OCI-M1 (cell line): ENCODE measurements around the gene TCF20.

ENCODE experiments used
- DNase-seq: peaks from one replicate; lab custom pipeline; 2025; lab: John Stamatoyannopoulos, UW

The TCF20 gene

GRCh38 chr22:42300259-42301076 lies 30.0 kb upstream of the TCF20 start:
- DNase-seq, result peak; percentile 77

DNA sequence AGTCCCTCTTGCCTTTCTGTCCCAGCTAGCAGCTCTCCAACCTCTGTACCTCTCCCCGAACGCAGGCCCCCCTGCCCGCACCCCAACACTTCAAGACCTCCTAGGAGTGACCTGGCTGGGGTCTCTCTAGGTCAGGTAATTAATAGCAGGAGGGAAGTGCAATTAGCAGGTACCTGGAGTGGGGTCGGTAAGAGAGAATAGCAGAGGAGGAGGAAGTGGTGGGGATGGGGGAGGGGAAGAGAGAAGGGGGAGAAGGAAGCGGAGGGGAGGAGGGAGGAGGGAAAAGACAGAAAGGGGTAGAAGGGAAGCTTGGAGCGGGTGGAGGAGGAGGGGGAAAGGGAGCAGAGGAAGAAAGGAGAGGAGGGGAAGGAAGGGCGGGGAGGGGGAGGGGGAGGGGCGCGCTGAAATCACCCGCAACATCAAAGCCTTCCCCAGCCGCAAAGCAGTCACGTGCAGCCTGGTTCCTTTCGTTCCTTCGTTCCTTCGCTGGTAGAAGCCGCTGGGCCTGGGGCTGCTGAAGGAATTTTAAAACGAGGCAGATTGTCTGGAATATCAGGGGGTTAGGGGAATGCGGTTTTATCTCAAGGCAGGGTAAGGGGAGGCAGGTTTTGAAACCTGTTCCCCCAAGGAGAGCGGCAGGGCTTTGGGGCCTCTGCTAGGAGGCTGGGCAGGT lies 29.3 kb upstream of the TCF20 start:
- peak; percentile 90 for DNase-seq

DNA sequence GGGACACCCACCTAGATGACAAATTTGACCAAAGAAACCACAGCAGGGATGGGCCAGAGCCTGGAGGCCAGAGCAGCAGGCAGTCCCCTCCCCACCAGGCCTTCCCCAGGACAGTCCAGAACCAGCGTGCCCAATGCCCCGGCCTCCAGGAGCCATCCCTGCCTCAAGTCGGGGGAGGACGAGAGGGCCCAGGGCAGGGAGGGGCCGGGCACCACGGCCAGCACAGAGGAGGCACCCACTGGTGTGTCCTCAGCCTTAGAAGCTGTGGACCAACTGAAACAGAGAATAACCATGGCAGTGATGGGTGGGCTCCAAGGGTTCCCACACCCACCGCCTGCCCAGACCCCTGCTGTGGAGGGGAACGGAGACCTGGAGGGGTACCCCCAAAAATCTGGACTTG lies 28.3 kb upstream of the TCF20 start:
- DNase-seq, result no peak

- DNase-seq, result no peak
These were observed 27.3 kb upstream of the TCF20 start for GRCh38 chr22:42297778-42298177.

- DNase-seq, result no peak
These were observed 26.4 kb upstream of the TCF20 start for GRCh38 chr22:42296883-42297282.

DNA sequence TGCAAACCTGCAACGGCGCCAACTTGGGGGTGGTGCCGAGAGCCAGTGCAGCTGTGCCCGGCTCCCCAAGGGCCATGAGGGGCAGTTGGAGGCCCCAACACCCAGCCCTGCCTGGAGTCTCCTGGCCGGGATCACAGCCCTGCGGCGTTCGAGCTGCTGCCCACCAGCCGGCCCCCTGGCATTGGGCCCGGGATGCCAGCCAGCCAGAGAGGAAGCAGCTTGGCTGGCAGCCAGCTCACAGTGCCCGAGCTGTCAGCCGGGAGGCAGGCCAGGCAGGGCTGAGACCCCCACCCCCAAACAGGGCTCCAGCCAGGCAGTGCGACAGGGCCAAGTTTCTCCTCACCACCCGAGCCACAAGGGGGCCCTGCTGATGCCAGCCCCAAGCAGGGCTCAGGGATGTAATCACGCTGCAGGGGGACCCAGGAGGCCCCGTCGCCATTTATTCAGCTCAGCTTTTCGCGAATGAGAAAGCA lies 26.0 kb upstream of the TCF20 start:
- DNase-seq, result no peak

GRCh38 chr22:42294034-42294985 lies 23.9 kb upstream of the TCF20 start:
- DNase-seq, result peak; percentile 43

DNA sequence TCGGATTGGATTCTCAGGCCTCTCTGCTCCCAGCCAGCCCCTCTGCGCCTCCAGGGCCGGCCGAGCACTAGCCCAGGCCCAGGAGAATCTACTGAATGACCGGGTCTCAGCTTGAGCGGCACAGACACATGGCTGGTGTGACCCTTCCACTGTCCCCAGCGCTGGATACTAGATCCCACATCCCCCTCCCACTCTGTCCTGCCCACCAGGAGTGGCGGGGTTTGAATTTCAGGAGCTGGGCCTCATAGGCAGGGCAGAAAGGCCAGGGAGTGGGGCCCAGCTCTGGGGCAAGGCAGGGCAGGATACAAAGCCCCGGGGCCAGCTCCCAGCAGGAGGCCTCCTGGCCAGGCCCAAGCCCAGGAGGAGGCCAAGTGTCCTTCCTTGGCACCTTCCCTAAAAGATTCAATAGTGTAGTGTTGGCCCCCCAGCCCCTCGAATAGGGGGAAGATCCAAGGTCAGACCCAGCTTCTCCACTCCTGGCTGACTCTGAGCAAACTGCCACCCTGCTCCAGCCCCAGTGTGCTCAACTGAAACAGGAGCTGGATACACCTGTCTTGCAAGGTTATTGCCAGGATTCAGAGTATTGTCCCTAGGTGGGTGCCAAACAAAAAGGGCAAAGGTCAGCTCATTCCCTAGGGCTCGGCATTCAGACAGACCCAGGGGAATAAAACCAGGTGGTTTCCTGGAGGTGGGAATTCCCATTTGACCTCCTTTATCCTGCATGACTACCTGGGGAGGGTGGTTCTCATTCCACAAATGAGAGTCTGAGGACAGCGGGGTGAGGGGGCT lies 22.5 kb upstream of the TCF20 start:
- DNase-seq, result no peak

DNA sequence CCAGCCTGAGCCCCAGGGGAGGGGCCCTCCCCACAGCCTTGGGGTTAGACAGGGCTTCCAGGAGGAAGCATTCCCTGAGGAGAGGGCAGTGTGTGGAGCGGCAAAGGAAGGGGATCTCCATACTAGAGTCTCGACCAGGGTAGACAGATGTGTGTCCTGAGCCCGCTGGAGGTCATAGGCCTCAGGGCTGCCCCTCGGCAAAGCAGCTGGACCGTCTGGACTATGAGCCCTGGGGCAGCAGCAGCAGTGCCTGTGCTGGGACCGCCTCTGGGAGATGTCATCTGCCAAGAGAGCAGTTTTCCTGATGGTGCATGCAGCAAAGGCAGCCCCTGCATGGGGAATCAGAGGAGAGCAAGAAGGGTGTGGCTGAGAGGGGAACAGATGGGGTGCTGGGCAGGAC lies 20.8 kb upstream of the TCF20 start:
- DNase-seq, result no peak

- DNase-seq, result no peak
These were observed 19.5 kb upstream of the TCF20 start for GRCh38 chr22:42289671-42290541.

GRCh38 chr22:42288791-42289190 lies 18.3 kb upstream of the TCF20 start:
- DNase-seq, result no peak

- no peak for DNase-seq
These were observed 16.9 kb upstream of the TCF20 start for GRCh38 chr22:42287174-42287890.

DNA sequence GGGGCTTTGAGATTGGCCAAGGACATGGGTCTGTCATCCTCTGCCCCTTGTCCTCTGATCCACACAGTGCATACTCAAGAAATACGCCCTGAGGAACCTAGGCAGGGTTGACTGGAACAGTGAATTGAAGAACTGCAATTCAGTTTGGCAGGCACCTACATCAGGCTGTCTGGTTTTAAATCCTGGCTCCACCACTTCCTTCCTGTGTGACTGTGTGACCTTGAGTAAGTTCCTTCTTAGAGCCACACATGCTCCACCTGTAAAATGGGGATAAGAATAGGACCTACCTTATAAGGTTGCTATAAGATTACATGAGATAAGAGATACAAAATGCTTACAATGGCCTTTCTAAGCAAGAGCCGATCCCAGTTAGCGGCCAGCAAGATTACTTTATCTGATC lies 15.8 kb upstream of the TCF20 start:
- DNase-seq, result no peak

GRCh38 chr22:42285604-42286003 lies 15.2 kb upstream of the TCF20 start:
- DNase-seq, result no peak

DNA sequence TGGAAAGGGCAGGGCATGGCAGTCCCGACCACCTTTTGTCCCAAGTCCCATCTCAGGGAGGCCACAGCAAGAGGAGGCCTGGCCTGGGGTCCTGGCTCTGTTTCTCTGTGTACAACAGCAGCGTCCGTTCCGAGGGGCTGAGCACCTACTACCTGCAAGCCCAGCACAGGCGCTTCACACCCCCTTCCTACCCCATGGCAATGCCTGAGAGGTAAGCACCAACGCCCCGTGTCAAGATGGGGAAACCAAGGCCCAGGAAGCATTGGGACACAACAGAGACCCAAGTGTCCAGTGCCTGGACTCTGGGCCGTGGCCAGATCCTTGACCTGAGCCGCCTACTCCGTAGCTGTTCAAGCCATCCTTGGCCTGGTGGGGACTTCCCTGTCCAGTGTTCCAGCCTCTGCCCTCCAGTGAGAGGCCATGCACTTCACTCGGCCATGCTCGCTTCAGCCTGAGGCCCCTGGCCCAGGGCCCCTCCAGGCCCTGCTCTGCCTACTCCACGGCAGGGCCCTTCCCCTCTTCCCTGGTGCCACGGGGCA lies 14.3 kb upstream of the TCF20 start:
- DNase-seq, result no peak

DNA sequence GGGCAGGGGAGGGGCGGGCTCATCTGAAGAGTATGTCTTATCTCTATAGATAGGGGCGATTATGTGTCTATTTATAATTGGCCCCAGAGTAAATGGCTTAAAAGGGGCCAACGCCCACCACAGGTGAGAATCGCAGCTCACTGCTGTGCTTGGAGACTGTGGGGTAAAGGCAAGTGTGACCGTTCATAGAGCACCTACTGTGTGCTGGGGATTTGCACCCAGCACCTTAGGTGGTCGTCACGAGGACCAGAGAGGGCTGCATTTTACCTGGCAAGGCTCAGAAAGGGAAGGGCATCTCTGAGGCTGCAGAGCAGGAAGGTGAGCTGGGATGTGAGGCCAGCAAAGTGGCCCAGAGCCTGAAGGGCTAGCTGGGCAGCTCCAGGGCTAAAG lies 13.7 kb upstream of the TCF20 start:
- DNase-seq, result no peak

DNA sequence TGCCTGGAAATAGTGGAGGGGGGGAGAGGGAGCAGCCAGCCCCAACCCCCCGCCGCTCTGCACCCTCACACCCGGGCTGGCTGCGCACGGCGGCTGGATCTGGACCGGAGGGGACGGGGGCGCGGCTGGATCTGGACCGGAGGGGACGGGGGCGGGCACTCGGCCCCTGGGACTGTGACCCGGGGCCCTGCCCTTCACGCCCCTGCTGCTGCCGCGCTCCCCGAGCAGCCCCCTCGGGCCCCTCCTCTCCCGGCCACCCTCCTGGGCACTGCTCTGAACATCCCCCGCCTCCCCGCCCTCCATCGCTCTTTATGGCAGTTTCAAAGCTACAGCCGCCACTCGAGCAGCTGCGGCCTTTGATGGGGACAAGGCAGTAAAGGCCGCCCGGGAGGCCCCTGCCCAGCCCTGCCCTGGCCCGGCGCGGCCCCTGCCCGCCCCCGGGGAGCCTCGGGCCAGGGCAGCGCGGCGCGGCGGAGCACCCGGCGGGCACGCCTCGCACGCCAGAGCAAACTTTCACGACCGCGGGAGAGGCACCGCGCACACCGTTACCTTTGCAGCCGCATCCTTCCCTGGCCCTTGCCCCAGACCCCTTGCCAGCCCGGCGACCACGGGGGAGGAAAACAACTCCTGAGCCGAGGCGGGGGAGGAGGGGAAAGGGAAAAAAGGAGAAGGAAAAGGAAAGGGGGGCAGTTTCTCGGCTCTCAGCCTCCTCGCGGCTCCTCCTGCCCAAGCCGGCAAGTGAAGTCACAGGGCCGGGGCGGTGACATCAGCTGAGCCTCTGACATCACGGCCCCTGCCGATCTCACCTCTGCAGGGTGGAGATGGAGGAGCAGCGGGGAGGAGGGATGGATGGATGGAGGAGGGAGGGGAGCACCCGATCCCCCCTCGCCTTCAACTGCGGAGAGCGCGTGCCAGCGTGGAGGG lies 13.1 kb upstream of the TCF20 start:
- no peak for DNase-seq

- no peak for DNase-seq
These were observed 12.5 kb upstream of the TCF20 start for GRCh38 chr22:42282943-42283277.
